Tibial nerve (tissue), 4 donors: ENCODE results near the gene TNFRSF13B. TPM values are rescaled to one million over a fixed set of nuclear protein-coding genes. Genes with fewer than 3 reads are reported as not detected.
"Not testable (repeated sequence)": the region's sequence is repeated elsewhere in the genome, so short reads cannot be mapped to it uniquely, and the experiment has no call there.

Experiments
- DNase-seq, 2 donors: peaks; one replicate each; pipeline ENCODE4 v3.0.0-alpha.2; 2019; ENCODE audit warnings: low spot score in 2 of 2
- H3K27ac ChIP-seq, 4 donors: fragments of 200-600 bp; sonication (generic) in 3 of 4; one replicate each; pipeline ENCODE4 v1.5.1; 2017 to 2019; ENCODE audit warnings: mild to moderate bottlenecking in 1 of 4
- H3K27me3 ChIP-seq, 2 donors: fragments of 200-600 bp; sonication (generic) in 1 of 2; one replicate each; pipeline versions ENCODE4 v1.5.1 to v1.6.0; 2017 to 2019
- H3K36me3 ChIP-seq, 3 donors: fragments of 200-600 bp; sonication (generic); one replicate each; pipeline ENCODE4 v1.5.1; 2018 to 2019
- H3K4me1 ChIP-seq, 4 donors: fragments of 200-600 bp; sonication (generic) in 3 of 4; one replicate each; pipeline ENCODE4 v1.5.1; 2017 to 2019
- H3K4me3 ChIP-seq, 4 donors: fragments of 200-600 bp; sonication (generic) in 3 of 4; one replicate each; pipeline ENCODE4 v1.5.1; 2017 to 2019; ENCODE audit warnings: mild to moderate bottlenecking in 1 of 4, moderate library complexity in 1 of 4
- H3K9me3 ChIP-seq, 4 donors: fragments of 200-600 bp; sonication (generic) in 3 of 4; one replicate each; pipeline ENCODE4 v1.5.1; 2017 to 2019
- CTCF ChIP-seq, 5 experiments: fragments of 200-600 bp in 3 of 5; fragments of 450-650 bp in 2 of 5; sonication (generic) in 3 of 5; IDR thresholded peaks; one replicate each; pipeline ENCODE4 v1.5.1; 2016 to 2019; ENCODE audit warnings: antibody characterized with exemption in 5 of 5, mild to moderate bottlenecking in 3 of 5, moderate library complexity in 2 of 5
- EP300 ChIP-seq, 2 donors: sonication (generic); formaldehyde crosslinking; IDR thresholded peaks; one replicate each; pipeline ENCODE4 v1.6.1; 2017; ENCODE audit warnings: antibody characterized with exemption in 2 of 2, mild to moderate bottlenecking in 1 of 2
- POLR2A ChIP-seq, 2 donors: fragments of 450-650 bp; IDR thresholded peaks; one replicate each; pipeline ENCODE4 v1.6.1; 2017; ENCODE audit warnings: antibody characterized with exemption in 2 of 2, mild to moderate bottlenecking in 2 of 2, moderate library complexity in 2 of 2
- WGBS, 2 donors: methylation state at CpG; one replicate each; pipeline ENCODE4 v1.1.5; 2018; 5-methylcytosine and 5-hydroxymethylcytosine counted together
- total RNA-seq, 4 donors: library from RNA; depleted of rRNA; stranded (reverse); fragments of >200 nt; gene quantifications; one replicate each; pipeline ENCODE4 v1.1.0, GENCODE V29; 2016

The TNFRSF13B gene
- total RNA-seq, 4 donors from 2014 or later = not detected

GRCh38 chr17:16972346-16972745 lies 428 bp upstream of the TNFRSF13B start:
- Histone ChIP-seq H3K27me3 (peaks cover 0 to 11% of the 10 kb centered on the region in 2 donors), H3K27ac (peak overlapping the region in 1 of 4 donors; percentile 19), H3K36me3 (no peaks in the 10 kb centered on the region), H3K9me3 (no peaks in the 10 kb centered on the region), H3K4me1 (no peaks in the 10 kb centered on the region), H3K4me3 (no peak overlapping the region)
- DNase-seq = no peak
- no peak for TF ChIP-seq EP300 (IDR thresholded peaks at IDR 0.05)
- TF ChIP-seq CTCF (IDR thresholded peaks at IDR 0.05) = no peak
- TF ChIP-seq POLR2A (IDR thresholded peaks at IDR 0.05) = no peak
- WGBS, 2 donors = 88 to 96% methylated on average over 6 of the region's 6 CpGs

GRCh38 chr17:16969931-16970906 lies 1.7 kb downstream of the TNFRSF13B start:
- DNase-seq = no peak
- Histone ChIP-seq H3K27ac (peak overlapping the region in 1 of 4 donors; percentile 12), H3K9me3 (no peaks in the 10 kb centered on the region), H3K36me3 (no peaks in the 10 kb centered on the region), H3K4me3 (no peak overlapping the region), H3K27me3 (peaks cover 0 to under 1% of the 10 kb centered on the region in 2 donors), H3K4me1 (no peaks in the 10 kb centered on the region)
- no peak for TF ChIP-seq POLR2A (IDR thresholded peaks at IDR 0.05)
- no peak for TF ChIP-seq CTCF (IDR thresholded peaks at IDR 0.05)
- no peak for TF ChIP-seq EP300 (IDR thresholded peaks at IDR 0.05)
- WGBS, 2 donors = 66 to 79% methylated on average over 10 to 13 of the region's 13 CpGs

GRCh38 chr17:16968786-16969185 lies 3.1 kb downstream of the TNFRSF13B start:
- WGBS, 2 donors = 86 to 87% methylated on average over 1 of the region's 1 CpG
- no peaks in the 10 kb centered on the region for H3K9me3 ChIP-seq
- no peak for DNase-seq
- no peaks in the 10 kb centered on the region for H3K36me3 ChIP-seq
- no peaks in the 10 kb centered on the region for H3K27me3 ChIP-seq
- H3K27ac ChIP-seq = no peak overlapping the region
- no peaks in the 10 kb centered on the region for H3K4me1 ChIP-seq
- TF ChIP-seq POLR2A (IDR thresholded peaks at IDR 0.05) (no peak), CTCF (IDR thresholded peaks at IDR 0.05) (no peak), EP300 (IDR thresholded peaks at IDR 0.05) (no peak)
- H3K4me3 ChIP-seq = no peak overlapping the region

- Histone ChIP-seq H3K9me3 (peaks cover 0 to 6% (median 0%) of the 10 kb centered on the region in 4 donors), H3K36me3 (no peaks in the 10 kb centered on the region), H3K4me3 (no peak overlapping the region), H3K27me3 (no peaks in the 10 kb centered on the region), H3K4me1 (no peaks in the 10 kb centered on the region), H3K27ac (no peak overlapping the region)
- 59 to 75% methylated on average over 7 of the region's 7 CpGs for WGBS, 2 donors
- no peak for DNase-seq
- TF ChIP-seq CTCF (IDR thresholded peaks at IDR 0.05) = no peak
- TF ChIP-seq EP300 (IDR thresholded peaks at IDR 0.05) = no peak
- TF ChIP-seq POLR2A (IDR thresholded peaks at IDR 0.05) = no peak
Observed at GRCh38 chr17:16962804-16963203, 9.1 kb downstream of the TNFRSF13B start.

- no peak overlapping the region for H3K27ac ChIP-seq
- no peaks in the 10 kb centered on the region for H3K27me3 ChIP-seq
- H3K36me3 ChIP-seq = no peaks in the 10 kb centered on the region
- peaks cover 0 to 6% (median 0%) of the 10 kb centered on the region in 4 donors for H3K9me3 ChIP-seq
- no peaks in the 10 kb centered on the region for H3K4me1 ChIP-seq
- WGBS, 2 donors = 66 to 78% methylated on average over 3 of the region's 3 CpGs
- TF ChIP-seq POLR2A (IDR thresholded peaks at IDR 0.05) (no peak), CTCF (IDR thresholded peaks at IDR 0.05) (no peak), EP300 (IDR thresholded peaks at IDR 0.05) (no peak)
- no peak overlapping the region for H3K4me3 ChIP-seq
- DNase-seq = no peak
Observed at GRCh38 chr17:16961792-16962191, 10.1 kb downstream of the TNFRSF13B start.

- H3K27ac ChIP-seq, H3K4me1 ChIP-seq, H3K27me3 ChIP-seq, H3K36me3 ChIP-seq, DNase-seq, H3K4me3 ChIP-seq: not testable (repeated sequence)
- WGBS, 2 donors = 37 to 55% methylated on average over 2 of the region's 2 CpGs
- H3K9me3 ChIP-seq = peaks cover 0 to 14% (median 0%) of the 10 kb centered on the region in 4 donors
Observed at GRCh38 chr17:16961022-16961421, 10.9 kb downstream of the TNFRSF13B start.

- H3K27me3 ChIP-seq, H3K4me1 ChIP-seq, H3K27ac ChIP-seq, DNase-seq, H3K36me3 ChIP-seq, H3K4me3 ChIP-seq: not testable (repeated sequence)
- peaks cover 0 to 17% (median 0%) of the 10 kb centered on the region in 4 donors for H3K9me3 ChIP-seq
- 32 to 56% methylated on average over 6 of the region's 6 CpGs for WGBS, 2 donors
Observed at GRCh38 chr17:16955011-16955410, 16.9 kb downstream of the TNFRSF13B start.
